Naive thymus-derived CD4-positive, alpha-beta T cell (primary cell): ENCODE measurements around the gene ATP2A3. TPM values are rescaled to one million over a fixed set of nuclear protein-coding genes. Genes with fewer than 3 reads are reported as not detected.

Experiments
- ATAC-seq: fragments of 150-1000 bp; cut with Tn5 transposase; 2 replicates; pipeline ENCODE4 v1.10.0; 2021; ENCODE audit warnings: mild to moderate bottlenecking, moderate library complexity
- CTCF ChIA-PET: fragments of 350-600 bp; sonication (Branson Sonifier 250); formaldehyde crosslinking; loops from one replicate; lab custom pipeline; 2021; ENCODE audit warnings: antibody characterized with exemption; lab: Charles Lee
- POLR2A ChIA-PET: fragments of 350-600 bp; sonication (Branson Sonifier 250); formaldehyde crosslinking; loops from one replicate; lab custom pipeline; 2021; ENCODE audit warnings: antibody characterized with exemption, inconsistent platforms; lab: Charles Lee
- DNase-seq, 9 donors: peaks; one replicate each; pipeline versions ENCODE4 v3.0.0 to v3.0.0-alpha.2; 2020 to 2022; ENCODE audit warnings: mixed read lengths in 1 of 9
- H3K27ac ChIP-seq: one replicate; pipeline ENCODE4 v1.7.0; 2013; ENCODE audit warnings: mild to moderate bottlenecking, low read depth, low read length, moderate library complexity
- H3K27me3 ChIP-seq, 2 donors: one replicate each; pipeline ENCODE4 v1.7.0; 2013; ENCODE audit warnings: low read length in 2 of 2, mild to moderate bottlenecking in 2 of 2, moderate library complexity in 2 of 2; ENCODE audit not compliant: control insufficient read depth in 2 of 2, insufficient read depth in 2 of 2
- H3K36me3 ChIP-seq, 3 experiments: 1 replicate in 2 of 3; 2 replicates in 1 of 3; pipeline ENCODE4 v1.7.0; 2013; ENCODE audit warnings: low read length in 3 of 3, mild to moderate bottlenecking in 3 of 3, moderate library complexity in 1 of 3; ENCODE audit not compliant: insufficient read depth in 3 of 3, control insufficient read depth in 2 of 3
- H3K4me1 ChIP-seq, 2 donors: one replicate each; pipeline ENCODE4 v1.7.0; 2013; ENCODE audit warnings: low read length in 2 of 2, mild to moderate bottlenecking in 2 of 2, moderate library complexity in 1 of 2; ENCODE audit not compliant: control insufficient read depth in 2 of 2, insufficient read depth in 2 of 2
- H3K4me3 ChIP-seq: 2 replicates; pipeline ENCODE4 v1.7.0; 2013; ENCODE audit warnings: mild to moderate bottlenecking, low read length
- H3K9me3 ChIP-seq, 3 experiments: 1 replicate in 2 of 3; 2 replicates in 1 of 3; pipeline ENCODE4 v1.7.0; 2013; ENCODE audit warnings: low read length in 3 of 3; ENCODE audit not compliant: control insufficient read depth in 2 of 3
- H3K27ac Mint-ChIP-seq, 9 donors: one replicate each; pipeline ENCODE4 v1.8.0; 2020 to 2022; ENCODE audit warnings: mixed read lengths in 9 of 9, mild to moderate bottlenecking in 8 of 9, moderate library complexity in 5 of 9, inconsistent platforms in 2 of 9
- H3K27me3 Mint-ChIP-seq, 5 donors: one replicate each; pipeline ENCODE4 v1.8.0; 2021 to 2022; ENCODE audit warnings: mixed read lengths in 5 of 5, mild to moderate bottlenecking in 1 of 5
- H3K36me3 Mint-ChIP-seq, 5 donors: one replicate each; pipeline ENCODE4 v1.8.0; 2020 to 2022; ENCODE audit warnings: mixed read lengths in 5 of 5, mild to moderate bottlenecking in 3 of 5, inconsistent platforms in 1 of 5
- H3K4me1 Mint-ChIP-seq, 7 donors: one replicate each; pipeline ENCODE4 v1.8.0; 2020 to 2022; ENCODE audit warnings: mixed read lengths in 7 of 7, mild to moderate bottlenecking in 3 of 7, inconsistent platforms in 1 of 7
- H3K4me3 Mint-ChIP-seq, 10 donors: one replicate each; pipeline ENCODE4 v1.8.0; 2020 to 2022; ENCODE audit warnings: mild to moderate bottlenecking in 10 of 10, mixed read lengths in 10 of 10, moderate library complexity in 6 of 10, inconsistent platforms in 2 of 10
- H3K9me3 Mint-ChIP-seq, 11 donors: one replicate each; pipeline ENCODE4 v1.8.0; 2020 to 2022; ENCODE audit warnings: mixed read lengths in 11 of 11, mild to moderate bottlenecking in 4 of 11, inconsistent platforms in 1 of 11, moderate library complexity in 1 of 11
- intact Hi-C, 2 donors: fragments of 100-400 bp; cut with micrococcal nuclease; formaldehyde crosslinking; loops; one replicate each; pipeline ENCODE4 v1.15.1; 2023
- polyA plus RNA-seq, 2 donors: library from polyadenylated mRNA; unstranded; fragments of 300-500 nt; fragmentation: Illumina TruSeq; gene quantifications; one replicate each; pipeline ENCODE4 v1.2.3, GENCODE V29; 2021
- total RNA-seq, 6 experiments: library from RNA in 5 of 6; stranded (reverse) in 5 of 6; gene quantifications; 1 replicate in 5 of 6; 2 replicates in 1 of 6; pipeline ENCODE4 v1.2.3 and lab custom pipeline; 2021 to 2026

Gene ATP2A3
- total and polyA plus RNA-seq, 7 experiments from 2014 or later = 46.6 to 260 (median 157) TPM

- Histone ChIP-seq H3K4me1 (no peaks in the 10 kb centered on the region), H3K4me3 (no peak overlapping the region), H3K36me3 (peaks cover 20 to 90% (median 25%) of the 10 kb centered on the region in 3 experiments), H3K27ac (no peak overlapping the region), H3K27me3 (no peaks in the 10 kb centered on the region), H3K9me3 (no peaks in the 10 kb centered on the region)
- ChIA-PET CTCF (interaction anchor here (1.1 kb wide), 1 partner anchor 69 kb away, joined by 3 read pairs; no protein-coding TSS in a partner anchor), POLR2A (interaction anchor here (0.8 to 1.1 kb wide), 3 partner anchors 17 to 70 kb away, joined by 3 to 4 read pairs (median 4); no protein-coding TSS in a partner anchor)
- DNase-seq = no peak
- Mint-ChIP-seq H3K4me1 (peaks cover 0 to 5% (median 0%) of the 10 kb centered on the region in 7 donors), H3K36me3 (peaks cover 12 to 48% (median 25%) of the 10 kb centered on the region in 5 donors), H3K4me3 (no peak overlapping the region), H3K27me3 (no peaks in the 10 kb centered on the region), H3K27ac (peak overlapping the region in 1 of 9 donors; percentile 49), H3K9me3 (no peaks in the 10 kb centered on the region)
- ATAC-seq = no peak
- intact Hi-C loops = loop anchor here (1.0 to 2.0 kb wide), 2 partner anchors 68 to 69 kb away; no protein-coding TSS in a partner anchor
Measured at GRCh38 chr17:3935825-3936355, 28.3 kb downstream of the ATP2A3 start.

GRCh38 chr17:3935140-3935542 is 29.1 kb downstream of the ATP2A3 start:
- no peak overlapping the region for H3K27ac Mint-ChIP-seq

DNA sequence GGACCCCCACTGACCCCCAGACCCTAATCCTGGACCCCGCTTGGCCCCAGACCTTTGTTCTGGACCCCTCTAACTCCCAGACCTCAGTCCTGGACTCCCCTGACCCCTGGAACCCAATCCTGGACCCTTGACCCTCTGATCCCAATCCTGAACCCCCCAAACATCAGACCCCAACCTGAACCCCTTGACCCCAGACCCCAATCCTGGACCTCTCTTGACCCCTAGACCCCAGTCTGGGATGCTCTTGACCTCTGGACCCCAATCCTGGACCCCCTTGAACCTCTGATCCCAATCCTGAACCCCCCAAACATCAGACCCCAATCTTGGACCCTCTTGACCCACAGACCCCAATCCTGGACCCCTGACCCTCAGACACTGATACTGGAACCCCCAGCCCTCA is 34.5 kb downstream of the ATP2A3 start:
- peaks cover 0 to 19% (median 5%) of the 10 kb centered on the region in 5 donors for H3K36me3 Mint-ChIP-seq
- H3K4me3 Mint-ChIP-seq = no peak overlapping the region
- H3K27ac Mint-ChIP-seq = peak overlapping the region in 2 of 9 donors; percentile 72 to 88
- Histone ChIP-seq H3K27me3 (no peaks in the 10 kb centered on the region), H3K9me3 (no peaks in the 10 kb centered on the region), H3K4me1 (no peaks in the 10 kb centered on the region), H3K4me3 (no peak overlapping the region), H3K27ac (peak overlapping the region; percentile 45), H3K36me3 (peaks cover 0 to 91% (median 24%) of the 10 kb centered on the region in 3 experiments)
- H3K27me3 Mint-ChIP-seq = no peaks in the 10 kb centered on the region
- ATAC-seq (no peak), DNase-seq (no peak)
- peaks cover 0 to 5% (median 0%) of the 10 kb centered on the region in 7 donors for H3K4me1 Mint-ChIP-seq
- ChIA-PET CTCF (no interaction called here), POLR2A (no interaction called here)
- H3K9me3 Mint-ChIP-seq = no peaks in the 10 kb centered on the region
- intact Hi-C loops = no loop called here

More at GRCh38 chr17:3935140-3935542, 29.1 kb downstream of the ATP2A3 start:
- Histone ChIP-seq H3K27ac (no peak overlapping the region), H3K4me3 (no peak overlapping the region), H3K27me3 (no peaks in the 10 kb centered on the region), H3K36me3 (peaks cover 20 to 91% (median 25%) of the 10 kb centered on the region in 3 experiments), H3K9me3 (no peaks in the 10 kb centered on the region), H3K4me1 (no peaks in the 10 kb centered on the region)
- Mint-ChIP-seq H3K4me3 (no peak overlapping the region), H3K27me3 (no peaks in the 10 kb centered on the region), H3K9me3 (no peaks in the 10 kb centered on the region), H3K36me3 (peaks cover 12 to 46% (median 25%) of the 10 kb centered on the region in 5 donors), H3K4me1 (peaks cover 0 to 5% (median 0%) of the 10 kb centered on the region in 7 donors)
- intact Hi-C loops = loop anchor here (1.0 to 2.0 kb wide), 2 partner anchors 69 to 70 kb away; no protein-coding TSS in a partner anchor
- peak in 5 of 9 donors; percentile 34 to 48 (median 38) for DNase-seq
- POLR2A ChIA-PET = no interaction called here
- peak; percentile 85 for ATAC-seq
- CTCF ChIA-PET = interaction anchor here (0.8 to 1.7 kb wide), 3 partner anchors 21 to 72 kb away, joined by 3 to 7 read pairs (median 4); no protein-coding TSS in a partner anchor

GRCh38 chr17:3929181-3929580 is 35.1 kb downstream of the ATP2A3 start:
- H3K9me3 Mint-ChIP-seq = no peaks in the 10 kb centered on the region
- ATAC-seq (no peak), DNase-seq (no peak)
- no peak overlapping the region for H3K4me3 Mint-ChIP-seq
- no peaks in the 10 kb centered on the region for H3K27me3 Mint-ChIP-seq
- peaks cover 0 to 17% (median 5%) of the 10 kb centered on the region in 5 donors for H3K36me3 Mint-ChIP-seq
- Histone ChIP-seq H3K4me3 (no peak overlapping the region), H3K36me3 (peaks cover 0 to 91% (median 24%) of the 10 kb centered on the region in 3 experiments), H3K9me3 (no peaks in the 10 kb centered on the region), H3K27ac (peak overlapping the region; percentile 45), H3K4me1 (no peaks in the 10 kb centered on the region), H3K27me3 (no peaks in the 10 kb centered on the region)
- no peak overlapping the region for H3K27ac Mint-ChIP-seq
- peaks cover 0 to 5% (median 0%) of the 10 kb centered on the region in 7 donors for H3K4me1 Mint-ChIP-seq
- ChIA-PET POLR2A (interaction anchor here (0.8 kb wide), 1 partner anchor 203 kb away, joined by 3 read pairs; no protein-coding TSS in a partner anchor), CTCF (no interaction called here)
- intact Hi-C loops = no loop called here

GRCh38 chr17:3928406-3928805 is 35.8 kb downstream of the ATP2A3 start:
- intact Hi-C loops = no loop called here
- H3K27ac Mint-ChIP-seq = no peak overlapping the region
- peaks cover 0 to 89% (median 24%) of the 10 kb centered on the region in 3 experiments for H3K36me3 ChIP-seq

GRCh38 chr17:3927628-3928340 is 36.5 kb downstream of the ATP2A3 start:
- no peaks in the 10 kb centered on the region for H3K27me3 Mint-ChIP-seq
- POLR2A ChIA-PET = no interaction called here
- H3K9me3 Mint-ChIP-seq = no peaks in the 10 kb centered on the region
- intact Hi-C loops = no loop called here
- no peaks in the 10 kb centered on the region for H3K27me3 ChIP-seq
- no peak overlapping the region for H3K4me3 Mint-ChIP-seq
- DNase-seq (no peak), ATAC-seq (no peak)
- no peaks in the 10 kb centered on the region for H3K4me1 ChIP-seq
- peaks cover 0 to 88% (median 24%) of the 10 kb centered on the region in 3 experiments for H3K36me3 ChIP-seq
- H3K36me3 Mint-ChIP-seq = peaks cover 0 to 17% (median 5%) of the 10 kb centered on the region in 5 donors
- H3K4me1 Mint-ChIP-seq = peaks cover 0 to 5% (median 0%) of the 10 kb centered on the region in 7 donors
- peak overlapping the region in 2 of 9 donors; percentile 20 to 43 for H3K27ac Mint-ChIP-seq
- peak overlapping the region; percentile 24 for H3K27ac ChIP-seq
- H3K4me3 ChIP-seq = no peak overlapping the region
- CTCF ChIA-PET = no interaction called here
- H3K9me3 ChIP-seq = no peaks in the 10 kb centered on the region

More at GRCh38 chr17:3928406-3928805, 35.8 kb downstream of the ATP2A3 start:
- Histone ChIP-seq H3K4me1 (no peaks in the 10 kb centered on the region), H3K4me3 (no peak overlapping the region), H3K9me3 (no peaks in the 10 kb centered on the region), H3K27ac (peak overlapping the region; percentile 24), H3K27me3 (no peaks in the 10 kb centered on the region)
- no peaks in the 10 kb centered on the region for H3K9me3 Mint-ChIP-seq
- POLR2A ChIA-PET = no interaction called here
- no peaks in the 10 kb centered on the region for H3K27me3 Mint-ChIP-seq
- DNase-seq = no peak
- no peak for ATAC-seq
- peaks cover 0 to 5% (median 0%) of the 10 kb centered on the region in 7 donors for H3K4me1 Mint-ChIP-seq
- H3K36me3 Mint-ChIP-seq = peaks cover 0 to 17% (median 5%) of the 10 kb centered on the region in 5 donors
- H3K4me3 Mint-ChIP-seq = no peak overlapping the region
- CTCF ChIA-PET = no interaction called here
